GM19395 (cell line): ENCODE measurements around the gene HDAC8.
A peak's percentile ranks its signal among the peaks of the same experiment; 100 is the strongest.
"Not testable (repeated sequence)": the region's sequence is repeated elsewhere in the genome, so short reads cannot be mapped to it uniquely, and the experiment has no call there.

ENCODE experiments used
- ATAC-seq: cut with Tn5 transposase; IDR thresholded peaks from one replicate; pipeline ENCODE4 v1.9.1; 2021; ENCODE audit warnings: mild to moderate bottlenecking, moderate library complexity; ENCODE audit not compliant: unreplicated experiment

HDAC8 gene

DNA sequence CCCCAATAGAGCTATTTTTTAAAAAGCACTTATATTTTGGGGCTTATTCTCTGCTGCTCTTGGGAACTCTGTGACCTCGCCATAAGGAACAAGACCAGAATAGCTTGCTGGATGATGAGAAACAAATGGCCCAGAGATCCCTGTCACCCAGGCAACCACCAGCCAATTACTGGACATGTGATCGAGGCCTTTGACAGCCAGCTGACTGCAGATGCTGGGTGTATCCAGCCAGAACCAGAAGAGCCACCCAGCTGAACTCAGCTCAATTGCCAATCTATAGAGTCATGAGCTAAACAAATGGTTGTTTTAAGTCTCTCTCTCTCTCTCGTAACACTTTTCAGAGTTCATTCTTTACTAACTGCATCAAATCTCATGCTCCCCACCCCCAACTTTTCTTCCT lies 242.5 kb downstream of the HDAC8 start:
- no peak for ATAC-seq

- no peak for ATAC-seq
These were observed 245.9 kb downstream of the HDAC8 start for GRCh38 chrX:72326605-72327300.

DNA sequence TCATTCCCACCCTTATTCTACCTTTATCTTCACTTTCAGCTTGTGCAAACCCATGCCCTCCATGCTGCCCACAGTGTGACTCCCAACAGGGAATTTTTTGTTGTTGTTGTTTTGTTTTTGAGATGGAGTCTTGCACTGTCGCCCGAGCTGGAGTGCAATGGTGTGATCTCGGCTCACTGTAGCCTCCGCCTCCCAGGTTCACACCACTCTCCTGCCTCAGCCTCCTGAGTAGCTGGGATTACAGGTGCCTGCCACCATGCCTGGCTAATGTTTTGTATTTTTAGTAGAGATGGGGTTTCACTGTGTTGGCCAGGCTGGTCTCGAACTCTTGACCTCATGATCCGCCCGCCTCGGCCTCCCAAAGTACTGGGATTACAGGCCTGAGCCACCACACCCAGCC lies 253.0 kb downstream of the HDAC8 start:
- ATAC-seq = not testable (repeated sequence)

- no peak for ATAC-seq
These were observed 255.5 kb downstream of the HDAC8 start for GRCh38 chrX:72317139-72317538.

GRCh38 chrX:72316408-72317110 lies 256.1 kb downstream of the HDAC8 start:
- no peak for ATAC-seq

DNA sequence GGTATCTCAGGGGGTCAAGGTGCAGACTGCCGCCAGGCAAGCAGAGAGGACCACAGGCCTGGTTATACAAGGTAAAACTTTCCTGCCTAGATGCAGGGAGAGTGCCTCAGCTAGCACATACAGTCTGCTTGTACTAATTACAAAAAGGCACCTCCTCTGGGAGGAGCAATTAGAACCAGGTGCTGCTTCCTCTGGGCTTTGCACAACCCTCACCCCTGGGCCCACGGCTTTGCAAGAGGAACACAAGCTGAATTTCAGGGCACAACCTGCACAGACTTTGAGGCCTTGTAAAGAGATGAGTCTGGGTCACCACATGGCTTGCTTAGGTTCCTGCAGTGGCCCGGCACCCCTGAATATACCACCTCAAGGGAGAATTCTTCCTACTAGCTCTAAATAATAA lies 257.8 kb downstream of the HDAC8 start:
- ATAC-seq = no peak

DNA sequence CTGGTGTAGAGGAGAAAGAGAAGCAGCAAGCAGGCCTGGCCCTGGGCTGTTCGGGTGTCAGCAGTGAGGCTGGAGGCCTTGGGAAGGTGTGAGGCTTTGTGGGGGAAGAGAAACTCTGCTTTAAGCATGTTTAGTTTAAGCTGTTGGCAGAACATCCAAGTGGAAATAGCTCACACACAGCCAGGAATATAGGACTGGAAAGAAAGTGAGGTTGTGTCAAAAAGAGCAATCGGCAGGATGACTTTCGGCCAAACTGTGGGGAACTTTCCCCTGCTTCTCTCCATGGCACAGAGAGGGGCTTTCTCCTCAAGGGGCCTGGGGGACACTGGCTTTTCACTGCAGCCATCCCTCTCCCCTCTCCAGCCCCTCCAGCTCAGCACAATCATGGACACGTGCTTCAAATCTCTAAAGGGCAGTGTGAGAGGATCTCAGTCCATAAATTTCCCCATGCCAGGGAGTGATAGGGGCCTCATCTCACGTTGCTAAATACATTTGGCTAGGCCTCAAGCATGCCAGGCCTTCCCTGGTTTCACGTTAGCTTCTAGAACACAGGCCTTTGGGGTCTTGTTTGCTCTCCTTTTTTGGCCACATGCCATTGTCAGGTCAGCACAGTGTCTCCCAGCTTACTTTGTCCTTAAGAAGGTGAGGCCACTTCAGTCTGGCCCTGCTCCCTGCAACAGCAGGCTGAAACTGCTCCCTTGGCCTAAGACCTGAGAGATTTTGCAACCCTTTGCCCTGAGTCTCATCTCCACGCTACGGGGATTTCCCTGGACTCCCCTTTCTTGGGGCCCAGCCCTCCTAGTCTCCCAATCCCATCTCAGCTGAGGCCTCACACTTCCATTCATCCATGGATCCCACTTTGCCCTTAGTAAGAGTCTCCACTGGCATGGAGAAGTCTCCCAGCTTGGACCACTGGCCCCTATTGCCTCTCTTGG lies 258.7 kb downstream of the HDAC8 start:
- no peak for ATAC-seq

DNA sequence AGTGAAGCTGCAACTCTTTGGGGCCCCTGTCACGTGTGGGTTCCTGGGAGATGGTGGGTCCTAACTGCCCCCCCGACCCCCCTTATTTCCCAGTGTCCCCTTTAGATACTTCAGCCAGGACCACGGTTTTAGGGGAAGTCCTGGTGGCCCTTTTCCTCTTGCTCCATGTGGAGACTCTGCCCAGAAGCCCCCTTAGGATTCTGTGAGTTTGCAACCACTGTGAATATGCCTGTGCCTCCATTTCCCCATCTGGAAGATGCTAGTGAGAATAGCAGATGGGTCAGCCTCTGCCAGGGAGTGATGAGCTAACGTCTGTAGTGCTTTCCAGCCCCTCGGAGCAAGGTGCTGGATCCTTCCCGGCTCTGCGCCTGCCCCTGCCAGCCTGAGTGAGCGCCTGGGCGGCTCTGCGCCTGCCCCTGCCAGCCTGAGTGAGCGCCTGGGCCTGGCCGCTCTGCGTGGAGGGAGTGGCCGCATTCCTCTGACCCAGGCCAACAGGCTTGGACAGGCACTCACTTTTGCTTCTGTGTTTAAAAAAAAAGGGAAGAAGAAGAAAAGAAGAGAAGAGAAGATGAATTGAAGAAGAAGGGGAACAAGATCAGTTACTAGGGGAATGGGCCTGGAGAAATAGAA lies 260.2 kb downstream of the HDAC8 start:
- ATAC-seq = no peak

DNA sequence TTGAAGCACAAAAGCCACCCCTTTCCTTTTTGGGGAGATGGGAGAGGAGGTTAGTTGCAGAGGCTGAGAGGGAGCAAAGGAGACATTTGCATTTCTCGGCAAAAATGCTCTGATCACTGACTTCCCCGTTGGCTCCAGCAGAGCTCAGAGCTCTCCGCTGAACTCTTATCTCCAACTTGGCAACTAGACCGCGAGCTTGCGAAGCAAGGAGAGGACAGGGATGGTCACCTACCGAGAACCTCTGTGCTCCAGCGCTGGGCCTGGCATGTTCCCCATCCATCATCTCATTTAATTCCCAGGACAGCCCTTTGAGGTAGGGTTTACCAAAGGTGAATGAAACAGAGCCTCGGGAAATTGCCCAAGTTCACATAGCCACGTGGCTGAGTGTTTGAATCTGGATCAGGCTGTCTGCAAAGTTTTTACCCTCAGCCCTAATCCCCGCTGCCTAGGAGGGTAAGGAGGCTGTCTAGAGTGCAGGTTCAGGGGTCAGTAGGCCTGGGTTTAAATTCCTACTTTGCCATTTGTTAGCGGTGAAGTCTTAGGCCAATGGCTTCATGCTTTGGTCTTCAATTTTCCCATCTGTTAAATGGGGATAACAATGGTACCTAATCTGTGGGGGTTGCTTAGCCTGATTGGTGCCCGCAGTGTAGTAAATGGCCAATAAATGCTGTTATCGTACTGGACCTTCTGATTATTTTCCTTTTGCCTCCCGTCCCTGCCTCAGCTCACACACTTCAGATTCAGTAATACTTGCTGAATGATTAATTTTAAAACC lies 263.2 kb downstream of the HDAC8 start:
- ATAC-seq = no peak

GRCh38 chrX:72308566-72309296 lies 263.9 kb downstream of the HDAC8 start:
- no peak for ATAC-seq

DNA sequence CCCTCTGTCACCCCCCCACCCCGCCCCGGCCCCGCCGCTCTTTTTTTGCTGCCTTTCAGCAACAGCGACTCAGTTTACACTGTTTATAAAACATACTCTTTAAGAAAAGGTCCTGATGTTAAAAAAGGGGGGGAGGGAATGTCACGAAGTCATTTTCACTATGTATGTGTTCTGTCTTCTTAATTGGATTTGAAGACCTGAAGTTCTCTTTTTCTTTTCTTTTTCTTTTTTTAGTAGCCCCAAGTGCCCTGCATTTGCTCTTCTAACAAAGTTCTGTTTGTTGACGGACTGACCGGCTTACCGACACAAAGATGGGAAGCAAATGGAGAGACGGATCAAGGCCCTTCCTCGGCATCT lies 264.5 kb downstream of the HDAC8 start:
- no peak for ATAC-seq

DNA sequence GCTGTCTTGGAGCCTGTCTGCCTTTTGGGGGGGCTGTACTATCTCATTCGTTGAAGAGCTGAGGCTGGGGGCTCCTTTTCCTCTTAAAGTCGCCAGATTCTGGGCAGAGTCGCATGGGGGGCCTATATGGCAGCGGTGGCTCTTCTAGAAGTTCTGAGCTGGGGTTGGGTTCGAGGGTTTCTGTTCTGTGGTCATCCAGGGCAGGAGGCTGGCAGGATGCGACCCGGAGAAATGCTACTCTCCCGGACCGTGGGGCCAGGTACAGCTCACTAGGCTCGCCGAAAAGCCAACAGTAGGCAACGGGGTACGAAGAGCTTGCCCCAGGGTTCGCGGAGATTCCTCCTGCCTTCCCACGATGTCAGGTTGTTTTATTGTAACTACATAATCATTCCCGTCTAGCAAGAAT lies 265.0 kb downstream of the HDAC8 start:
- ATAC-seq = no peak

DNA sequence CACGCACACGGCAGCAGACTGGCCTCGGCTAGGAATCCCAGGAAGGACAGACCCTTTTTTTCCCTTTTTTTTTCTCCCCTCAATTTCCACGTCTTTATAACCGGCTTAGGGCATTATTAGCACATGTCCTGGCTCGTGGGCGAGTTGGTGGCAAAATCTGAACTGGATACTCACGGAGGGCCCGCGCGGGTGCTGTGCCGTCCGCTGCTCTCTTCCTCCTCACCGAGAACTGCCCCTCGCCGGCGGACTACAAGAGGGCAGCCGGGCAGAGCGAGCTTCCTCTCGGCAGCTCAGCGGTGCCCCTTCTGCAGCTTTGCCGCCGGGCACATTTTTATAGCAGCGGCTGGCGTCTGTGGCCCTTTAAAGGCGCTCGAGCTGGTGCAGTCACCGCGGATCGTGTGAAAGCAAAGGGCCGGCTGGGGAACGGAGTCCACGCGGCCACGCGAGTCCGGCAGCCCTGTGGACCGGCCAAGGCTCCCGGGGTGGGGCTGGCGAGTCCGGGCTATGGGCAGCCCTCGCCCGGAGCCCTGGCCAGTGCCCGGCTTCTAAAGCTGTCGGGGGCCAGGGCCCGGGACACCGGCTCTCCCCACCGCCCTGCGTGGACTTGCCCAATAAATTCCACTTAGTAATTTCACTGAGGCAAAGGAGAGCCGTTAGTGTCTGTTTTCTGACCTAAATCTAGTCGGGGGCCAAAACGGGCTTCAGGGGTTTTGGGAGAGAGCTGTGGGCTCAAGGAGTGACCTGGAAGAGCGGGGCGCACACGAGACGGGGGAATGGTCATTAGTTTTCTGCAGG lies 265.6 kb downstream of the HDAC8 start:
- peak; percentile 56 for ATAC-seq

- ATAC-seq = no peak
These were observed 266.4 kb downstream of the HDAC8 start for GRCh38 chrX:72306085-72306801.

DNA sequence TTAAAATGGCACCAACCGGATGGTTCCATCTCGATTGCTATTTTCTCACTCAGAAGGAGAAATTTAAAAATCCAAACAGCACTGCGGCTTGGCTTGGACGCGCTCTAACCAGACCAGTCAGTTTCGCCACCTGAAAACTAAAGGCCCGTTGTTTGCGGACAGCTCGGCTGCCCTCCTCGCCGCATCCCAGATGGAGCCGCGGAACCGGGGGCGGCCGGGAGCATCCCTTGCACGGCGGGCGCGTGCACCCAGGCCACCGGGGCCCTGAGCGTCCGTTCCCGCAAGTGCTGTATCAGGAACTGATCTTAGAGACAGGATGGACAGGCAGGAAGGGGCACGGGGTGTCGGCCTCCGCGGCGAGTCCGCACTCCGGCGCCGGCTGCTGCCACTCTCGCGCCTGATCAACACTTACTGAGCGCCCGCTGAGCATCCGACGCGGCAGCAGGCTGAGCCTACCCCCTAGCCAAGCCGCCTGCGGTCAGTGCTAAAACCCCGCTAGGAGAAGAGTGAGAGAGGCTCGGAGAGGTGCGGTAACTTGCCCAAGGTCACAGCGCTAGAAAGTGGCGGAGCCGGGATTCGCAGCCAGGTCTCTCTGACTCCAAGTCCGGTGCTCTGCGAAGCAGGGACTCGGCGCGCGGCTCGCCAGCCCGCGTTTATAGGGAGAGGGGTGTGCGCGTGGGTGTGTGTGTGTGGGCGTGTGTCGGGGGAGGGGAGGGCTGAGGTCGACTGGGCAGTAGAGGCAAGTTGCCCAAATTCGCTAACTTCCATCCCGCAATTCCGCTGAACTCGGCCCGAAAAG lies 267.2 kb downstream of the HDAC8 start, which contains the start of gene CITED1:
CITED1 (minus strand) TSS at position 629 of the 799 bp plus-strand sequence. CDS start 3,045 bp downstream, outside the sequence.
- no peak for ATAC-seq

GRCh38 chrX:72304877-72305276 lies 267.8 kb downstream of the HDAC8 start:
- no peak for ATAC-seq

DNA sequence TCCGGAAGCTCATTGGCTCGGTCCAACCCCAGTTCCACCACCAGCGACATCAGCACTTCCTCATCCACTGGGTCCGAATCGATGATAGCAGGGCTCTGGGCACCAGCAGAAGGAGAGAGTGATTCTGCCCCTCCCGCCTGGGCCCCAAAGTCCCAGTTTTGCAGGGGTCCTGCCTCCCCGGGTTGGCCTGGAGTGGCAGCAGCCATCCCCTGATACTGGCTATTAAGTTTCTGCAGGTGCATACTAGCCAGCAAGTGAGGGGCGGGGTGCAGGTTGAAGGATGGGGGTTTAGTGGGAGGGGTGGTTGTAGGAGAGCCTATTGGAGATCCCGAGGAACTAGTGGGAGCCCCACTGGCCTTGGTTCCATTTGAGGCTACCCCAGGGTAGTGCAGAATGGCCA lies 270.9 kb downstream of the HDAC8 start:
- ATAC-seq = no peak
